ENCODE data around the gene AUTS2. TPM values are rescaled to one million over a fixed set of nuclear protein-coding genes. Genes with fewer than 3 reads are reported as not detected.
"Not testable (repeated sequence)": the region's sequence is repeated elsewhere in the genome, so short reads cannot be mapped to it uniquely, and the experiment has no call there.

The AUTS2 gene
- total RNA-seq, 1 experiment from 2014 or later: not detected

DNA sequence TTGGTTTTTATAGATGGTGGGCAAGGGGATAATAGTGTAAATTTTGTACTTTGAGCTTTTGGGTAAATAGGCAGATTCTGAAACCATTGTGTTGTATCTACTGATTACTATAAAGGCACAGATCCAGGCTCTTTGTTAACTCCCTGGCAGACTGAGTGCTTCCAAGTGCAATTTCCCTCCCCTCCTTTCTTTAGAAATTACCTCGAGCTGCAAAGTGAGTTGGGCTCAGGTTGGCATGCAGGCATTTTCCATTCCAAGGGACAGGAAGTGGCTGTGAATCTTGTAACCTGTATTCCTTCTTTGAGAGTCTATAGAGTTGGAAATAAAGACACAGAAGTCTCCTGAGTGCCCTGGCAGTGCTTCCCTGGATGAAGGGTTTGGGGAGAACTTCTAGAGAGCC lies 1039.5 kb downstream of the AUTS2 start:
- DNase-seq (ENCODE audit: low read depth in 1 of 2, low spot score in 2 of 2): no peak
- Histone ChIP-seq H3K4me1 (replicated peaks) (no peaks in the 10 kb centered on the region), H3K27ac (no peak overlapping the region), H3K4me3 (no peak overlapping the region), H3K27me3 (replicated peaks) (no peaks in the 10 kb centered on the region), H3K9me3 (replicated peaks) (peaks cover 3% of the 10 kb centered on the region; the same call in 1 of the 2 replicates), H3K36me3 (no peaks in the 10 kb centered on the region)

DNA sequence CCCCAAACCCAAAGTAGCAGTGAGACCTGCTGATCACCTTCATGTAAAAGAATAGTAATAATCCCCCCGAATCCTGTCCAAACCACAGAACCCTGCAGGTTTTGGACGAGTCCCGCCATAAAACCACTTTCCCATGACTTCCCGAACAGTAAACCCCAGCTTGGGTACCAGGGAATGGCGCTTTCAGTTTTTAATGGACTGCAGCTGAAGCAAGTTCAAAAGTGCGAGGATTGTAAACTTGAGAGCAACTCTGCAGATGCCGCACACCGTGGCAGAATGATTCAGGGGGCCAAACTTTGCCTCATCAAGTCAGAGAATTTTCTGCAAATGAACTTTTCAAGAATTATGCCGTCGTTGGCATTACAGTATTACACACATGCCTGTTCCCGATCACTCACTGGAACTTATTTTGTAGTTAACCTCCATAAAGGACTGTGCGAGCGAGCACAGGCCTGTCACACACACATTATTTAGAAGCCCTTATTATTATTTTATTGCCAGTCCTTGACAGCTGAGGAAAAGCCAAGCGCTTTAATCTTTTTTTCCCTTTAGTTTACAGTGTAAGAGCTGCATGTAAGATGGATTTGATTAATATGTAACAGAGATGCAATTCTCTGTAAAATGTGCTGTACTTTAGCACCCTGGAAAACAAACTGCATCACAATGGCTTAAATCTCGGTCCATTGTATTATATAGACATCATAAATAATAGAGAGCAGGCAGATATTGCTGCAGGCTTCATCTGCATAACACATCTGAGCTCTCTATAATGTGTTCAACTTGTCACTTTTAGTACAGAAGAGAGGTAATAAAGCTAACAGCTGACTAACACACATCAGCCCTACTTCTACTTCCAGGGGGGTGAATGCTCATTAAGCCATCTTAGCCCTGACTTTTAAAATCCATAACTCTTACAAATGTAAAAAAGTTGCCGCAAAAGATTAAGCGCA lies 1040.2 kb downstream of the AUTS2 start:
- Histone ChIP-seq H3K4me1 (replicated peaks) (no peaks in the 10 kb centered on the region), H3K4me3 (no peak overlapping the region), H3K36me3 (no peaks in the 10 kb centered on the region), H3K27me3 (replicated peaks) (no peaks in the 10 kb centered on the region), H3K9me3 (replicated peaks) (peaks cover 3% of the 10 kb centered on the region; the same call in 1 of the 2 replicates), H3K27ac (no peak overlapping the region)
- DNase-seq (ENCODE audit: low read depth in 1 of 2, low spot score in 2 of 2): no peak

DNA sequence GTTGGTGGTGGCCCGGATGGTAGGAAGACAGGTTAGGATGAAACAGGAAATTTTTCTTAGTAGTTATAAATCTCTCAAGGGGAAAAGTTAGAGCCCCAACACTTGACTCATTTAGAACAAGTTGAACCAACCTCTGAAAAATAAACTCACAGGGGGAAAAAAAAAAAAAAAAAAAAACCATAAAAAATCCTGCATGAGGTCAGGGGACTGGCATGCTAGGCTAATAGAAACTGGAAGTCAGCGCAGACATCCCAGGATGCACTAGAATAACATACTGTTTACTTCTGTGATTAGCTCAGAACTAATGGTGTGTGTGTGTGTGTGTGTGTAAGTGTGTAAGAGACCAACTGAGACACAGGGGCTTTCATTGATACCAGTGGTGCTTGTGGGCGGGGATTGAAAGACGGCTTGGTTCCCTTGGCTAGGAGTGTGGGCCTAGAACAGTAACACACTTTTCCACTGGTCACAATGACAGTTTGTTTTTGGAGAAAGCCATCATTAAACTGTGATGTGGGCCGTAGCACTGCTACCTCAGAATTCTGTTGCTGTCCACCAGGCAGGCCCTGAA lies 1042.1 kb downstream of the AUTS2 start:
- no peak for DNase-seq (ENCODE audit: low read depth in 1 of 2, low spot score in 2 of 2)

DNA sequence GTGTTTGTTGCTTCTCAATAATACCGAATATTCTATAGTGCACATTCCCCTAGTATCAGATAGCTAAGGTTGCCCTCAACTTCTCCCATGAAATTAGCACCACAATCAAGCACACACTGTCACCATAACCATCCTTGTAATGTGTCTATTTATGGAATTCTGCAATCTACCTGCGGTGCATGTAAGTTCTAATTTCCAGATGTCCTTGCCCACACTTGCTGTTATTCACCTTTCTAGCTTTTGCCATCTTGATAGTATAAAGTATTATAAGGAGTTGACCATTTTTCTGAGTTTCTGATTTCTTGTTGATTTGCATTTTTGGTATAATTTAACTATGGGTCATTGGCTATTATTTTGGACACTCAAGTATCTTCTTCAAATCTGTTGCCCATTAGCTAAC lies 1043.6 kb downstream of the AUTS2 start:
- Histone ChIP-seq H3K27me3 (replicated peaks) (no peaks in the 10 kb centered on the region), H3K4me1 (replicated peaks) (no peaks in the 10 kb centered on the region), H3K27ac (no peak overlapping the region), H3K36me3 (no peaks in the 10 kb centered on the region), H3K4me3 (no peak overlapping the region), H3K9me3 (replicated peaks) (no peaks in the 10 kb centered on the region; the same call in 1 of the 2 replicates)
- DNase-seq (ENCODE audit: low read depth in 1 of 2, low spot score in 2 of 2): no peak

More for the DNA sequence above, 1042.1 kb downstream of the AUTS2 start:
- H3K4me3 ChIP-seq: no peak overlapping the region
- no peaks in the 10 kb centered on the region for H3K27me3 ChIP-seq (replicated peaks)
- H3K4me1 ChIP-seq (replicated peaks): no peaks in the 10 kb centered on the region
- H3K27ac ChIP-seq: no peak overlapping the region
- H3K9me3 ChIP-seq (replicated peaks): no peaks in the 10 kb centered on the region; the same call in 1 of the 2 replicates
- no peaks in the 10 kb centered on the region for H3K36me3 ChIP-seq

DNA sequence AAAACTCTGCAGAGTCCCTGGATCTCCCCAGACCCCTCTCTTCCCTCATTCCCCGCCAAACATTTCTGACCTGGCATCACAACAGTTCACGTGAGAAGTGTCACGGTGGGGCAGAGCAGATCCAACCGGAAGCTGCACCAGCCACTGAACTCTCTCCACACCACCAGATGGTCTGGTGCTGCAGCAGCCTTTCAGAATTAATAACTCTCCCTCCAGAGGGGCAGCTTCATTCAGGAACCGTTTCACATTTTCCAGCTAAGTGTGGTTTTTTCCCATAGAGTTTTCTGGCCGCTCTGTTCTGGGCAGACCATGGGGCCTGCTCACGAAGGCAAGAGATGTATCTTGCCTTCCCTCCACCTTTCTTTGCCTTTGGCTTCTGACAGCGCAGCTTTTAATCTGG lies 1047.0 kb downstream of the AUTS2 start:
- H3K27ac ChIP-seq: no peak overlapping the region
- H3K9me3 ChIP-seq (replicated peaks): no peaks in the 10 kb centered on the region; the same call in 1 of the 2 replicates
- H3K27me3 ChIP-seq (replicated peaks): no peaks in the 10 kb centered on the region
- no peaks in the 10 kb centered on the region for H3K36me3 ChIP-seq
- H3K4me3 ChIP-seq: no peak overlapping the region
- no peaks in the 10 kb centered on the region for H3K4me1 ChIP-seq (replicated peaks)
- no peak for DNase-seq (ENCODE audit: low read depth in 1 of 2, low spot score in 2 of 2)

DNA sequence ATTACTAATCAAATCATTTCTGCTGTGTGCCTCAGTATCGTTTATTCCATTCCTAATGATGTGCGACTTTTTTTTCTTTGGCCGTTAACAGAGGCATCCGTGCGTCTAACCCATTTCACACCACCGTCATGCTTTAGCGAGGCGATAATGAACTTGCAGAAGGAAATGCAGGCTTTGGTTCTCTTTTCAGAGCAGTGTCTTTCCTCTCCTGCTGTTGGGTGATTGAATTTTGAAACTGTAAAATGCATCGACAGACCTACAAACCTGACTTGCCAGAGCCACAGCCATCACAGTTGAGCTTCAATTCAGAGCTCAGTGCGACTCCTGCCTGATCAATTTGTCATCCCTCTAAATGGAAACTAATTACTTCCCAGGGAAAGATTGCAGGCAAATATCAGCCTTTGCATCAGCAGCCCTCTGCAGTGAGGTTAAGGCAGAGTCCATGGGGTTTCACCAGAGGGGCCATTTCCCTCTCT lies 1047.6 kb downstream of the AUTS2 start:
- DNase-seq (ENCODE audit: low read depth in 1 of 2, low spot score in 2 of 2): no peak
- Histone ChIP-seq H3K27me3 (replicated peaks) (no peaks in the 10 kb centered on the region), H3K27ac (no peak overlapping the region), H3K4me1 (replicated peaks) (no peaks in the 10 kb centered on the region), H3K4me3 (no peak overlapping the region), H3K36me3 (no peaks in the 10 kb centered on the region), H3K9me3 (replicated peaks) (peaks cover 3% of the 10 kb centered on the region; the same call in 1 of the 2 replicates)

DNA sequence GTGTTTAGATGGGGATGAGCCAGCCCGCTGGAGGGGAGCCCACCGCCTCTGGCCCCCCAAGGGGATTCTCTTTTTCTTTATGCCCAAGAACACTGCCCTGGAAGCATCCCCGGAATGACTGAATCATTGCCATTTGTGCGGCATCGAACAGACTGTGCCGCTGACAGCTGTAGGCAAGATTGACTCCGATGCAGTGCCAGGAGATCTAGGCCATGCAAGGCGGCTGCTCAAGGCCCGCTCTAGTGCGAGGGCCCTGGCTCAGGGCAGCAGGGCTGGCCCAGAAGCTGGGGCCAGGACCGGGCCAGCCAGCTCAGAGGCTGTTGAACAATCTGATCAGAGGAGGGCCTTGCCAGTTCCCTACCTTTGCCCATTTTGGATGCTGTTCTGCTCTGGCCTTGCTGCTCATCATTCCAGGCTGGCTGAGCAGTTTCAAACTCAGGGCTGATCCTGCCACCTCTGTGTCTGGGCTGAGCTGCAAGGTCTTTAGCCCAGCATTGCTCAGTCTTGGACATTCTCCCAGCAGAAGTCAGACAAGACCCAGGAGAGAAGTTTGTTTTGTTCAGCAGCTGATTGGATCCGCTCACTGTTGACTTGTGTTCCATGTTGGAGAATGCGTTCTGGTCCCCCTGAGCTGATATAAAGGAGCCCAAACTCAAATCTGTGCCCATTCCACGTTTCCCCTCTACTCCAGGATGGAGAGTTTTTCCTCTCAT lies 1048.4 kb downstream of the AUTS2 start:
- no peaks in the 10 kb centered on the region for H3K4me1 ChIP-seq (replicated peaks)
- DNase-seq (ENCODE audit: low read depth in 1 of 2, low spot score in 2 of 2): no peak
- H3K4me3 ChIP-seq: no peak overlapping the region
- no peaks in the 10 kb centered on the region for H3K36me3 ChIP-seq
- no peak overlapping the region for H3K27ac ChIP-seq
- peaks cover 3% of the 10 kb centered on the region; the same call in 1 of the 2 replicates for H3K9me3 ChIP-seq (replicated peaks)
- no peaks in the 10 kb centered on the region for H3K27me3 ChIP-seq (replicated peaks)

DNA sequence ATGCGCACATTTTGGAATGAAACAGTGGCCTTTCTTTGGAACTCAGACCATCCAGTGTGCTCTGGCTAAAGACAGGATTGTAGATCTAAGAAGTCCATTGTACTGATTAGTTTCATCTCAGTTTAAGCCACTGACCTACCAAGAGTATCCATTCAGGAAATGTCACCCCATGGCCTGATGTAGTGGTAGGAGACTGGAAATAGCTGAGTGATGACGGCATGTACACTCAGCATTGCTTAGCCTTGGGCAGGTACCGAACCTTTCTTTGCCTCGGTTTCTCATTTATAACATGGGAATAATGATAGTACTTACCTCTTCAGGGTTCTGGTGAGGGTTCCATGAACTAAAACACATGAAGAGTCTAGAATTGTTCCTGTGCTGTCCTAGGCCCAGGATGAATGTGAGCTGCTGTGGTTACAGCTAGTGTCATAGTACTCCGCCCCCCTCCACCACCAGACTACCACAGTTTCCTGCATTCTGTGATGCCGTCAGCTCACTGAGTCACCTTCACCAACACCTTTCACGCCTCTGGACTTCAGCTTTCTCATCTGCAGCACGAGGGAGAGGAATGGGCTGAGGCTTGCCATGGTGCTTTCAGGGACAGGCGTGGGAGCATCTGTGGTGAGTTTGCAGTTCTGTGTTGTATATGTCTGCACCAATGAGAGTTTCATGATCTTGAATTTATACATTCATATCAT lies 1049.7 kb downstream of the AUTS2 start:
- Histone ChIP-seq H3K27me3 (replicated peaks) (no peaks in the 10 kb centered on the region), H3K9me3 (replicated peaks) (peaks cover 3% of the 10 kb centered on the region; the same call in 1 of the 2 replicates), H3K27ac (no peak overlapping the region), H3K4me1 (replicated peaks) (no peaks in the 10 kb centered on the region), H3K36me3 (no peaks in the 10 kb centered on the region), H3K4me3 (no peak overlapping the region)
- no peak for DNase-seq (ENCODE audit: low read depth in 1 of 2, low spot score in 2 of 2)

DNA sequence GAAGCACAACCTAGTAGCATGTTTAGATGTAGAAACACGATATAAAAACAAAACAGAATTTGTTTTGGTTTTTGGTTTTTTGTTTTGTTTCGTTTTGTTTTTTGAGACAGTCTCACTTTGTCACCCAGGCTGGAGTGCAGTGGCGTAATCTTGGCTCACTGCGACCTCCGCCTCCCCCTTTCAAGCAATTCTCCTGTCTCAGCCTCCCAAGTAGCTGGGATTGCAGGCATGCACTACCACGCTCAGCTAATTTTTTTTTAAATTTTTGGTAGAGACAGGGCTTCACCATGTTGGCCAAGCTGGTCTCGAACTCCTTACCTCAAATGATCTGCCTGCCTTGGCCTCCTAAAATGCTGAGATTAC lies 1050.2 kb downstream of the AUTS2 start:
- H3K9me3 ChIP-seq (replicated peaks); DNase-seq (ENCODE audit: low read depth in 1 of 2, low spot score in 2 of 2); H3K36me3 ChIP-seq; H3K27me3 ChIP-seq (replicated peaks); H3K4me1 ChIP-seq (replicated peaks); H3K27ac ChIP-seq; H3K4me3 ChIP-seq: not testable (repeated sequence)

DNA sequence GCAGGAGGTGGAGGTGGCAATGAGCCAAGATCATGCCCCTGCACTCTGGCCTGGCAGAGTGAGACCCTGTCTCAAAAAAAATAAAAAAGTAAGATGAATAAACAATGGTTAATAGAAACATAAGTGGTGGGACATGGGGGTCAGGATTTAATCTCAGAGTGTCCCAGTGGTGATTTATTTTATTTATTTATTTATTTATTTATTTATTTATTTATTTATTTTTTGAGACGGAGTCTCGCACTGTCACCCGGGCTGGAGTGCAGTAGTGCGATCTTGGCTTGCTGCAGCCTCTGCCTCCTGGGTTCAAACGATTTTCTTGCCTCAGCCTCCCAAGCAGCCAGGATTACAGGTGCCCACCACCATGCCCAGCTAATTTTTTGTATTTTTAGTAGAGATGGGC lies 1051.0 kb downstream of the AUTS2 start:
- Histone ChIP-seq H3K9me3 (replicated peaks) (peaks cover 3% of the 10 kb centered on the region), H3K4me1 (replicated peaks) (no peaks in the 10 kb centered on the region), H3K4me3 (no peak overlapping the region), H3K27me3 (replicated peaks) (no peaks in the 10 kb centered on the region), H3K36me3 (no peaks in the 10 kb centered on the region), H3K27ac (no peak overlapping the region)
- no peak for DNase-seq (ENCODE audit: low read depth in 1 of 2, low spot score in 2 of 2)

DNA sequence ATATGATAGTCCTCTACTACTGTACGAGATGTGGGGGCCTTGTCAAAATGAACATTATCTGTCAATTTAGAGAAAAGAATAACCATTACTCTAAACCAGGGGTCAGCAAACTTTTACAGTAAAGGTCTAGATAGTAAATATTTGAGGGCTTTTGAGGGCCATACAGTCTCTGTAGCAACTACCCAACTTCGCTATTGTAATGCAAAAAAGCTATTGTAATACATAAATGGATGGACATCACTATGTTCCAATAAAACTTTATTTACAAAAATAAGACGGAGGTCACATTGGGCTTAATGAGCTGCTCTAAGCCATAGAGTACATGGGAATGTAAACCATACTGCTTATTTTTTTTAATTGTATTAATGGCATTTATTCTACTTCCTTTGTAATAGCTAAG lies 1055.9 kb downstream of the AUTS2 start:
- no peaks in the 10 kb centered on the region for H3K27me3 ChIP-seq (replicated peaks)
- H3K27ac ChIP-seq: no peak overlapping the region
- H3K4me3 ChIP-seq: no peak overlapping the region
- H3K36me3 ChIP-seq: no peaks in the 10 kb centered on the region
- no peaks in the 10 kb centered on the region for H3K4me1 ChIP-seq (replicated peaks)
- peaks cover 3% of the 10 kb centered on the region; the same call in 1 of the 2 replicates for H3K9me3 ChIP-seq (replicated peaks)
- no peak for DNase-seq (ENCODE audit: low read depth in 1 of 2, low spot score in 2 of 2)

DNA sequence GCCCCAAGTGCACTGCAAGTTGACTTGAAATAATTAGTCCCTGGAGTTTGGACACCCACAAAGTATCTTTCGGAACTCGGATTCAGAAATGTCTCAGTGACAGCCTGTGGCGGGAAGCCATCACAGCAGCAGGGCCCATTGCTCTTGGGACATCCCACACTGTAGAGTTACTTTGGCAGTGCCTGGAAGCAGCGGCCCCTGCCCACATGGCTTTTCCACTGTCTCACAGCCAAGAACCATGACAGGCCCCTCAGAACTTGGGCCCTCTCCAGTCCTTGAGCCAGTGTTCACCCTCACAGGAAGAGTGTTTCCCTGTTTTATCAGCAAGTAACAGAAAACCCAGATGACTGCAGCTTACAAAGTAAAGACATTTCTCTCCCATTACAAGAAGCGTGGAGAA lies 1056.7 kb downstream of the AUTS2 start:
- Histone ChIP-seq H3K4me3 (no peak overlapping the region), H3K27me3 (replicated peaks) (no peaks in the 10 kb centered on the region), H3K27ac (no peak overlapping the region), H3K9me3 (replicated peaks) (peaks cover 3% of the 10 kb centered on the region; the same call in 1 of the 2 replicates), H3K4me1 (replicated peaks) (no peaks in the 10 kb centered on the region), H3K36me3 (no peaks in the 10 kb centered on the region)
- no peak for DNase-seq (ENCODE audit: low read depth in 1 of 2, low spot score in 2 of 2)

DNA sequence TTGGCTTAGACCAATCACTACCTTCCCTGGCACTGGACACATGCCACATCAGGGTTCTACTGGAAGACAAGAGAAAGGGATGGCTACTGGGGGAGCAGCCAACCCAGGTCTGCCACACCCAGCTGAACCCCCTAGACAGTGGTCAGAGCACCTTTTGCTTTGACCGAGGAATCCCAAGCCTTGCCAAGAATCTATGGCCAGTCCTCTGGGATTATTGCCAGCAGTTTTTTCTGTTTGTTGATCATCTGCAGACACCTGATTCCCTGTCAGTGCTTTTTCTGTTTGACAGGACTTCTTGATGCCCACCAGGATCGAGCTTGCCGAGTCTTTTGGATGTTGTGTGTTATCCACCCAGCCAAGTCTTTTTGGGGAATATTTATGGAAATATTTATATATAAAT lies 1057.4 kb downstream of the AUTS2 start:
- Histone ChIP-seq H3K4me1 (replicated peaks) (no peaks in the 10 kb centered on the region), H3K36me3 (no peaks in the 10 kb centered on the region), H3K9me3 (replicated peaks) (no peaks in the 10 kb centered on the region; the same call in 1 of the 2 replicates), H3K27ac (no peak overlapping the region), H3K27me3 (replicated peaks) (no peaks in the 10 kb centered on the region), H3K4me3 (no peak overlapping the region)
- no peak for DNase-seq (ENCODE audit: low read depth in 1 of 2, low spot score in 2 of 2)

Measured in SJSA1 (cell line).